ENCODE measurements around the gene SEC11A.
"Not testable (repeated sequence)": the region's sequence is repeated elsewhere in the genome, so short reads cannot be mapped to it uniquely, and the experiment has no call there.

The SEC11A gene

DNA sequence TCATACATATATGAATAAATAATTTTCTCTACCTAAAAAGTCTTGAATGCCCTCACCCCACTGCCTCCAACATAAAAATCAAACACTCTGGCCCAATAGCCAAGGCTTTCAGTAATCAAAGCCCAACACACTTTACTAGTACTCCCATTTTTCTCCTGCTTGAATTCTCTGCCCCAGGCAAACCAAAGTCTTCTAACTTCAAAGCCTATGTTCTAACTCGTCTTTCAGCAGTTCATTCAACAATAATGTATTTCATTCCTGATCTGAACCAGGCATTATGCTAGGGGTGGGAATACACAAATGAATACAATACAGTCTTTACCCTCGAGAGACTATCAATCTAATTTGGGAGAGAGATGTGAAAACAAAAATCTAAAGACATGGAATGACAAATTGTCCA, 21.1 kb upstream of the SEC11A start:
- H3K4me1 ChIP-seq (ENCODE audit: control extremely low read depth in 1 of 4, control insufficient read depth in 4 of 4, insufficient read depth in 4 of 4, low read length in 3 of 4): peaks cover 11 to 26% (median 16%) of the 10 kb centered on the region in 4 experiments
- no peak overlapping the region for H3K4me3 ChIP-seq (ENCODE audit: control insufficient read depth in 1 of 7, extremely low read depth in 1 of 7, insufficient read depth in 4 of 7, low read depth in 2 of 7, low read length in 6 of 7)
- no peak for DNase-seq
- WGBS (ENCODE audit: insufficient coverage): no CpG with 5 or more reads among the region's 2 CpGs
- no peaks in the 10 kb centered on the region for H3K9me3 ChIP-seq (ENCODE audit: control extremely low read depth in 1 of 5, control insufficient read depth in 4 of 5, insufficient read depth in 2 of 5, low read depth in 1 of 5, low read length in 4 of 5)
- no peak overlapping the region for H3K27ac ChIP-seq (ENCODE audit: insufficient read depth in 1 of 2, low read depth in 1 of 2, low read length in 2 of 2, poor library complexity in 1 of 2, severe bottlenecking in 2 of 2)
- H3K27me3 ChIP-seq (replicated peaks in 2 of 5; ENCODE audit: control insufficient read depth in 4 of 5, insufficient read depth in 5 of 5, low read length in 4 of 5): no peaks in the 10 kb centered on the region
- no peaks in the 10 kb centered on the region for H3K36me3 ChIP-seq (ENCODE audit: control insufficient read depth in 4 of 4, insufficient read depth in 4 of 4, low read length in 3 of 4)
- ChIA-PET POLR2A (interaction anchor here (1.0 kb wide), 1 partner anchor 83 kb away, joined by 3 read pairs; the partner anchor contains the start of gene WDR73), CTCF (no interaction called here)

DNA sequence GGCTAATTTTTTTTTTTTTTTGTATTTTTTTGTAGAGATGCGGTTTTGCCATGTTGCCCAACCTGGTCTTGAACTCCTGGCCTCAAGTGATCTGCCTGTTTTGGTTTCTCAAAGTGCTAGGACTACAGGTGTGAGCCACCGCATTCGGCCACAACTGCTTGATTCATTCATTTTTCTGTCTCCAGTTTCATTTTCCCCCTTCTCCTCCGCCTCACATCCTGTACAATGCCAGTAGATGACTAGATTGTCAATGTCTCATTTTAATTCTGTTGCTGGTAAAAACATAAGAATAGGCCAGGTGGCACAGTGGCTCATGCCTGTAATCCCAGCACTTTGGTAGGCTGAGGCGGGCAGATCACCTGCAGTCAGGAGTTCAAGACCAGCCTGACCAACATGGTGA, 20.4 kb upstream of the SEC11A start:
- no peak for DNase-seq
- Histone ChIP-seq H3K36me3 (ENCODE audit: control insufficient read depth in 4 of 4, insufficient read depth in 4 of 4, low read length in 3 of 4) (no peaks in the 10 kb centered on the region), H3K4me1 (ENCODE audit: control extremely low read depth in 1 of 4, control insufficient read depth in 4 of 4, insufficient read depth in 4 of 4, low read length in 3 of 4) (peaks cover 11 to 26% (median 16%) of the 10 kb centered on the region in 4 experiments), H3K27ac (ENCODE audit: insufficient read depth in 1 of 2, low read depth in 1 of 2, low read length in 2 of 2, poor library complexity in 1 of 2, severe bottlenecking in 2 of 2) (no peak overlapping the region), H3K27me3 (replicated peaks in 2 of 5; ENCODE audit: control insufficient read depth in 4 of 5, insufficient read depth in 5 of 5, low read length in 4 of 5) (no peaks in the 10 kb centered on the region), H3K9me3 (ENCODE audit: control extremely low read depth in 1 of 5, control insufficient read depth in 4 of 5, insufficient read depth in 2 of 5, low read depth in 1 of 5, low read length in 4 of 5) (no peaks in the 10 kb centered on the region), H3K4me3 (ENCODE audit: control insufficient read depth in 1 of 7, extremely low read depth in 1 of 7, insufficient read depth in 4 of 7, low read depth in 2 of 7, low read length in 6 of 7) (no peak overlapping the region)
- 100% methylated on average over 2 of the region's 5 CpGs for WGBS (ENCODE audit: insufficient coverage)
- ChIA-PET CTCF (interaction anchor here (1.9 to 3.4 kb wide), 2 partner anchors 10 to 15 kb away, joined by 14 to 23 read pairs; no protein-coding TSS in a partner anchor), POLR2A (no interaction called here)

DNA sequence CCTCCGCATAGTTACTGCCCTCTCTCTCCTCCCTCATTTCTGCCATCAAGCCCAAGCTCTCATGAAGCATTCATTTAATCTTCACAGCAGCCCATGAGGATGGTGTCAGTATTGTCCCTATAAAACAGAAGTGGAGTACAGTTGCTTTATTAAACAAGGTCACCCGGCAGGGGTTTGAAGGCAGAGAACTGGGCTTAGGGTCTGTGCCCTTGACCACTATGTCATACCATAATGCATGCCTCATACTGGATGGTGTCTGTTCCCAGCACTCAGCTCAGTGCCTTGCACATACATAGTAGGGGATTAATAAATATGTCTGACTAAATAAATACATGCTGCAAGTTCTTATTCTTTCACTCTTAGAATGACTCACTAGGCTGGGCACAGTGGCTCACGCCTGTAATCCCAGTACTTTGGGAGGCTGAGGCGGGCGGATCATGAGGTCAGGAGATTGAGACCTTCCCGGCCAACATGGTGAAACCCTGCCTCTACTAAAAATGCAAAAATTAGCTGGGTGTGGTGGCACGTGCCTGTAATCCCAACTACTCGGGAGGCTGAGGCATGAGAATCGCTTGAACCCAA, 19.6 kb upstream of the SEC11A start:
- Histone ChIP-seq H3K4me1 (ENCODE audit: control extremely low read depth in 1 of 4, control insufficient read depth in 4 of 4, insufficient read depth in 4 of 4, low read length in 3 of 4) (peaks cover 11 to 26% (median 16%) of the 10 kb centered on the region in 4 experiments), H3K27ac (ENCODE audit: insufficient read depth in 1 of 2, low read depth in 1 of 2, low read length in 2 of 2, poor library complexity in 1 of 2, severe bottlenecking in 2 of 2) (peak overlapping the region in 1 of 2 experiments; percentile 50), H3K4me3 (ENCODE audit: control insufficient read depth in 1 of 7, extremely low read depth in 1 of 7, insufficient read depth in 4 of 7, low read depth in 2 of 7, low read length in 6 of 7) (peak overlapping the region in 6 of 7 experiments; percentile 10 to 66 (median 48))
- ChIA-PET POLR2A (interaction anchor here (0.6 to 1.7 kb wide), 3 partner anchors 13 to 32 kb away, joined by 4 to 13 read pairs (median 11); partner anchors contain the start of genes SEC11A and ZNF592), CTCF (interaction anchor here (0.6 to 3.4 kb wide), 9 partner anchors 10 to 80 kb away, joined by 3 to 23 read pairs (median 3); no protein-coding TSS in a partner anchor)
- 86% methylated on average over 5 of the region's 9 CpGs for WGBS (ENCODE audit: insufficient coverage)
- DNase-seq; H3K36me3 ChIP-seq (ENCODE audit: control insufficient read depth in 4 of 4, insufficient read depth in 4 of 4, low read length in 3 of 4); H3K27me3 ChIP-seq (replicated peaks in 2 of 5; ENCODE audit: control insufficient read depth in 4 of 5, insufficient read depth in 5 of 5, low read length in 4 of 5); H3K9me3 ChIP-seq (ENCODE audit: control extremely low read depth in 1 of 5, control insufficient read depth in 4 of 5, insufficient read depth in 2 of 5, low read depth in 1 of 5, low read length in 4 of 5): not testable (repeated sequence)

DNA sequence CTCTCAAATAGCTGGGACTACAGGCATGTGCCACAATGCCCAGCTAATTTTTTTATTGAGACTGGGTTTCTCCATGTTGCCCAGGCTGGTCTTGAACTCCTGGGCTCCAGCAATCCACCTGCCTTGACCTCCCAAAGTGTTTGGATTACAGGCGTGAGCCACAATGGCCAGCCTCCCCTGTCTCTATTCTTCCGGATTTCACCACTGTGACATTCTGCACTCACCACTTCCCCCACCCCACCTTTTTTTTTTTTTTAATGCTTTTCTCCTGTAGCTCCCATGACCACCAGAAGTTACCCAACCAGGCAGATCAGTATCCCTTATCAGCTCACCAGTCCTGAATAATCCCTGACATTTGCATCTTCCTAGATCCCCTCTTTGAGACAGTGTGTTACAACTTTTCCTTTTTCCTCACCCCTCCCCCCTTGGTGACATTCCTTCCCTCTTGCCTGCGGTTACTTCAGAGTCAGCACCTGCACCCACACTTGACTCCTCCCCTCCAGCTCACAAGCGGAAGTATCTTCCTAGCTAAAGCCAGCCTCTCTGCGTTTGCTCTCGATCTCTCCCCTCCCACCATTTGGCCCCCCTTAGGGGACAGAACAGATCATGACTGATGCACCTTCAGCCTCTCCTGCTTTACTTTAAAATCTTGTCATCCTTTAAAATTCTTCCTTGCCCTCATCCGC, 19.0 kb upstream of the SEC11A start:
- peak overlapping the region in 1 of 2 experiments; percentile 50 for H3K27ac ChIP-seq (ENCODE audit: insufficient read depth in 1 of 2, low read depth in 1 of 2, low read length in 2 of 2, poor library complexity in 1 of 2, severe bottlenecking in 2 of 2)
- H3K9me3 ChIP-seq (ENCODE audit: control extremely low read depth in 1 of 5, control insufficient read depth in 4 of 5, insufficient read depth in 2 of 5, low read depth in 1 of 5, low read length in 4 of 5): no peaks in the 10 kb centered on the region
- peak overlapping the region in 6 of 7 experiments; percentile 10 to 66 (median 48) for H3K4me3 ChIP-seq (ENCODE audit: control insufficient read depth in 1 of 7, extremely low read depth in 1 of 7, insufficient read depth in 4 of 7, low read depth in 2 of 7, low read length in 6 of 7)
- peaks cover 11 to 26% (median 16%) of the 10 kb centered on the region in 4 experiments for H3K4me1 ChIP-seq (ENCODE audit: control extremely low read depth in 1 of 4, control insufficient read depth in 4 of 4, insufficient read depth in 4 of 4, low read length in 3 of 4)
- ChIA-PET POLR2A (interaction anchor here (0.6 to 1.7 kb wide), 3 partner anchors 13 to 33 kb away, joined by 4 to 13 read pairs (median 11); partner anchors contain the start of genes SEC11A and ZNF592), CTCF (interaction anchor here (0.7 to 3.4 kb wide), 8 partner anchors 11 to 80 kb away, joined by 3 to 23 read pairs (median 3); no protein-coding TSS in a partner anchor)
- 0% methylated on average over 6 of the region's 7 CpGs for WGBS (ENCODE audit: insufficient coverage)
- no peaks in the 10 kb centered on the region for H3K27me3 ChIP-seq (replicated peaks in 2 of 5; ENCODE audit: control insufficient read depth in 4 of 5, insufficient read depth in 5 of 5, low read length in 4 of 5)
- no peaks in the 10 kb centered on the region for H3K36me3 ChIP-seq (ENCODE audit: control insufficient read depth in 4 of 4, insufficient read depth in 4 of 4, low read length in 3 of 4)
- DNase-seq: peak; percentile 83 to 92 (median 89)

GRCh38 chr15:84731774-84732173, 15.8 kb upstream of the SEC11A start:
- CTCF ChIA-PET: no interaction called here
- no peak for DNase-seq
- POLR2A ChIA-PET: interaction anchor here (0.7 kb wide), 1 partner anchor 1814 kb away, joined by 8 read pairs; no protein-coding TSS in a partner anchor
- Histone ChIP-seq H3K27me3 (replicated peaks in 2 of 5; ENCODE audit: control insufficient read depth in 4 of 5, insufficient read depth in 5 of 5, low read length in 4 of 5) (no peaks in the 10 kb centered on the region), H3K9me3 (ENCODE audit: control extremely low read depth in 1 of 5, control insufficient read depth in 4 of 5, insufficient read depth in 2 of 5, low read depth in 1 of 5, low read length in 4 of 5) (no peaks in the 10 kb centered on the region), H3K4me1 (ENCODE audit: control extremely low read depth in 1 of 4, control insufficient read depth in 4 of 4, insufficient read depth in 4 of 4, low read length in 3 of 4) (peaks cover 11 to 26% (median 16%) of the 10 kb centered on the region in 4 experiments), H3K4me3 (ENCODE audit: control insufficient read depth in 1 of 7, extremely low read depth in 1 of 7, insufficient read depth in 4 of 7, low read depth in 2 of 7, low read length in 6 of 7) (no peak overlapping the region), H3K27ac (ENCODE audit: insufficient read depth in 1 of 2, low read depth in 1 of 2, low read length in 2 of 2, poor library complexity in 1 of 2, severe bottlenecking in 2 of 2) (no peak overlapping the region), H3K36me3 (ENCODE audit: control insufficient read depth in 4 of 4, insufficient read depth in 4 of 4, low read length in 3 of 4) (no peaks in the 10 kb centered on the region)

- no peaks in the 10 kb centered on the region for H3K9me3 ChIP-seq (ENCODE audit: control extremely low read depth in 1 of 5, control insufficient read depth in 4 of 5, insufficient read depth in 2 of 5, low read depth in 1 of 5, low read length in 4 of 5)
- no peak overlapping the region for H3K4me3 ChIP-seq (ENCODE audit: control insufficient read depth in 1 of 7, extremely low read depth in 1 of 7, insufficient read depth in 4 of 7, low read depth in 2 of 7, low read length in 6 of 7)
- H3K36me3 ChIP-seq (ENCODE audit: control insufficient read depth in 4 of 4, insufficient read depth in 4 of 4, low read length in 3 of 4): no peaks in the 10 kb centered on the region
- no peaks in the 10 kb centered on the region for H3K27me3 ChIP-seq (replicated peaks in 2 of 5; ENCODE audit: control insufficient read depth in 4 of 5, insufficient read depth in 5 of 5, low read length in 4 of 5)
- ChIA-PET POLR2A (interaction anchor here (0.7 kb wide), 1 partner anchor 100 kb away, joined by 4 read pairs; no protein-coding TSS in a partner anchor), CTCF (no interaction called here)
- 98% methylated on average over 6 of the region's 6 CpGs for WGBS (ENCODE audit: insufficient coverage)
- no peak overlapping the region for H3K27ac ChIP-seq (ENCODE audit: insufficient read depth in 1 of 2, low read depth in 1 of 2, low read length in 2 of 2, poor library complexity in 1 of 2, severe bottlenecking in 2 of 2)
- peaks cover 0 to 11% (median 6%) of the 10 kb centered on the region in 4 experiments for H3K4me1 ChIP-seq (ENCODE audit: control extremely low read depth in 1 of 4, control insufficient read depth in 4 of 4, insufficient read depth in 4 of 4, low read length in 3 of 4)
- no peak for DNase-seq
These were observed 11.5 kb upstream of the SEC11A start for GRCh38 chr15:84727429-84727828.

All from common myeloid progenitor, CD34-positive (primary cell).